Epithelial cell of prostate (primary cell): ENCODE results near the gene PIWIL4.

Experiments
- DNase-seq: peaks from one replicate; pipeline ENCODE4 v3.0.0-alpha.2; 2011; ENCODE audit warnings: low read depth, low spot score
- H3K27ac ChIP-seq: fragments of 450-650 bp; 2 replicates; pipeline ENCODE4 v1.5.1; 2017; ENCODE audit warnings: mild to moderate bottlenecking

PIWIL4 gene

GRCh38 chr11:94567181-94567670 lies at the start of gene PIWIL4:
Gene PIWIL4, plus strand, starts transcription at chr11:94567368. Its CDS starts 151 bp downstream, at chr11:94567519.
- no peak within 1 kb of the TSS for H3K27ac ChIP-seq

GRCh38 chr11:94518300-94518699 lies 48.9 kb upstream of the PIWIL4 start:
- no peak for DNase-seq

More at GRCh38 chr11:94567181-94567670, at the start of gene PIWIL4:
- DNase-seq = no peak

GRCh38 chr11:94519478-94520084 lies 47.6 kb upstream of the PIWIL4 start:
- no peak for DNase-seq
- no peak overlapping the region for H3K27ac ChIP-seq

More at GRCh38 chr11:94518300-94518699, 48.9 kb upstream of the PIWIL4 start:
- no peak overlapping the region for H3K27ac ChIP-seq

- H3K27ac ChIP-seq = no peak overlapping the region
- DNase-seq = no peak
Measured at GRCh38 chr11:94521684-94522083, 45.5 kb upstream of the PIWIL4 start.

GRCh38 chr11:94524341-94524740 lies 42.8 kb upstream of the PIWIL4 start:
- no peak overlapping the region for H3K27ac ChIP-seq
- no peak for DNase-seq

- DNase-seq = no peak
- H3K27ac ChIP-seq = no peak overlapping the region
Measured at GRCh38 chr11:94525546-94526324, 41.4 kb upstream of the PIWIL4 start.

GRCh38 chr11:94526645-94527438 lies 40.3 kb upstream of the PIWIL4 start:
- H3K27ac ChIP-seq = no peak overlapping the region
- no peak for DNase-seq

- no peak overlapping the region for H3K27ac ChIP-seq
- DNase-seq = no peak
Measured at GRCh38 chr11:94528551-94528950, 38.6 kb upstream of the PIWIL4 start.

- DNase-seq = no peak
- H3K27ac ChIP-seq = no peak overlapping the region
Measured at GRCh38 chr11:94532211-94532610, 35.0 kb upstream of the PIWIL4 start.

- DNase-seq = no peak
- H3K27ac ChIP-seq = no peak overlapping the region
Measured at GRCh38 chr11:94533206-94533605, 34.0 kb upstream of the PIWIL4 start.

- no peak overlapping the region for H3K27ac ChIP-seq
- no peak for DNase-seq
Measured at GRCh38 chr11:94533696-94534630, 33.2 kb upstream of the PIWIL4 start.

- no peak for DNase-seq
- peak overlapping the region; percentile 32 for H3K27ac ChIP-seq
Measured at GRCh38 chr11:94536386-94536785, 30.8 kb upstream of the PIWIL4 start.

GRCh38 chr11:94537031-94537600 lies 30.1 kb upstream of the PIWIL4 start:
- DNase-seq = no peak
- H3K27ac ChIP-seq = peak overlapping the region; percentile 32

GRCh38 chr11:94539420-94539819 lies 27.7 kb upstream of the PIWIL4 start:
- H3K27ac ChIP-seq = peak overlapping the region; percentile 53
- DNase-seq = no peak

GRCh38 chr11:94543695-94544645 lies 23.2 kb upstream of the PIWIL4 start, which contains the start of gene FUT4:
Gene FUT4, plus strand, starts transcription at chr11:94543921. Its CDS starts 213 bp downstream, at chr11:94544134.
- peak within 1 kb of the TSS; percentile 78 for H3K27ac ChIP-seq
- no peak for DNase-seq

- DNase-seq = no peak
- H3K27ac ChIP-seq = peak overlapping the region; percentile 78
Measured at GRCh38 chr11:94544646-94545263, 22.4 kb upstream of the PIWIL4 start.

- no peak for DNase-seq
- H3K27ac ChIP-seq = no peak overlapping the region
Measured at GRCh38 chr11:94545264-94546161, 21.7 kb upstream of the PIWIL4 start.
